RWPE2 (cell line): ENCODE results near the gene PIM1.

Experiments
- ATAC-seq: fragments of 200-7000 bp; cut with Tn5 transposase; 3 replicates; pipeline ENCODE4 v1.9.1; 2021; ENCODE audit warnings: low read depth
- DNase-seq: peaks from one replicate; pipeline ENCODE4 v3.0.0-alpha.2; 2020; ENCODE audit warnings: low spot score
- H3K27ac ChIP-seq: fragments of 450-650 bp; 2 replicates; pipeline ENCODE4 v1.5.1; 2017; ENCODE audit warnings: mild to moderate bottlenecking; ENCODE audit not compliant: poor library complexity, severe bottlenecking
- H3K27me3 ChIP-seq: fragments of 250-450 bp; sonication (Bioruptor Pico); 2 replicates; pipeline ENCODE4 v1.5.1; 2021; ENCODE audit warnings: mild to moderate bottlenecking, moderate library complexity; ENCODE audit not compliant: insufficient read depth, poor library complexity, severe bottlenecking
- H3K36me3 ChIP-seq: fragments of 250-450 bp; sonication (Bioruptor Pico); 2 replicates; pipeline ENCODE4 v1.5.1; 2020; ENCODE audit warnings: low read depth, mild to moderate bottlenecking, moderate library complexity
- H3K4me1 ChIP-seq: fragments of 250-450 bp; sonication (Bioruptor Pico); 2 replicates; pipeline ENCODE4 v1.5.1; 2021; ENCODE audit warnings: mild to moderate bottlenecking, moderate library complexity; ENCODE audit not compliant: insufficient read depth, poor library complexity, severe bottlenecking
- H3K4me3 ChIP-seq: fragments of 250-450 bp; sonication (Bioruptor Pico); 2 replicates; pipeline ENCODE4 v1.5.1; 2021; ENCODE audit warnings: mild to moderate bottlenecking, moderate library complexity; ENCODE audit not compliant: severe bottlenecking
- H3K9me3 ChIP-seq: fragments of 250-450 bp; sonication (Bioruptor Pico); 2 replicates; pipeline ENCODE4 v1.5.1; 2021; ENCODE audit warnings: mild to moderate bottlenecking, moderate library complexity; ENCODE audit not compliant: severe bottlenecking
- CTCF ChIP-seq: fragments of 450-650 bp; IDR thresholded peaks from one replicate; pipeline ENCODE4 v1.5.1; 2017; ENCODE audit warnings: mild to moderate bottlenecking, moderate library complexity; ENCODE audit not compliant: poor library complexity, severe bottlenecking

Gene PIM1

GRCh38 chr6:37150314-37150713 lies 19.6 kb upstream of the PIM1 start:
- no peaks in the 10 kb centered on the region for H3K4me1 ChIP-seq
- H3K27me3 ChIP-seq = no peaks in the 10 kb centered on the region
- ATAC-seq (no peak), DNase-seq (no peak)
- H3K4me3 ChIP-seq = no peak overlapping the region
- no peaks in the 10 kb centered on the region for H3K36me3 ChIP-seq
- TF ChIP-seq CTCF = no peak
- no peaks in the 10 kb centered on the region for H3K9me3 ChIP-seq
- no peak overlapping the region for H3K27ac ChIP-seq

GRCh38 chr6:37155394-37156312 lies 14.3 kb upstream of the PIM1 start:
- no peaks in the 10 kb centered on the region for H3K36me3 ChIP-seq
- H3K27me3 ChIP-seq = no peaks in the 10 kb centered on the region
- no peak overlapping the region for H3K27ac ChIP-seq
- no peak for TF ChIP-seq CTCF
- no peaks in the 10 kb centered on the region for H3K9me3 ChIP-seq
- H3K4me3 ChIP-seq = no peak overlapping the region
- no peaks in the 10 kb centered on the region for H3K4me1 ChIP-seq
- DNase-seq (no peak), ATAC-seq (no peak)

- Histone ChIP-seq H3K36me3 (no peaks in the 10 kb centered on the region), H3K4me3 (no peak overlapping the region), H3K4me1 (no peaks in the 10 kb centered on the region), H3K27me3 (no peaks in the 10 kb centered on the region), H3K27ac (no peak overlapping the region), H3K9me3 (no peaks in the 10 kb centered on the region)
- no peak for TF ChIP-seq CTCF
- DNase-seq (no peak), ATAC-seq (no peak)
These were observed 11.4 kb upstream of the PIM1 start for GRCh38 chr6:37158508-37158907.

- ATAC-seq (no peak), DNase-seq (no peak)
These were observed 8.8 kb upstream of the PIM1 start for GRCh38 chr6:37160922-37161778.

More at GRCh38 chr6:37160922-37161778, 8.8 kb upstream of the PIM1 start:
- no peak overlapping the region for H3K4me3 ChIP-seq
- no peaks in the 10 kb centered on the region for H3K9me3 ChIP-seq
- H3K36me3 ChIP-seq = no peaks in the 10 kb centered on the region
- H3K4me1 ChIP-seq = no peaks in the 10 kb centered on the region
- no peaks in the 10 kb centered on the region for H3K27me3 ChIP-seq
- no peak overlapping the region for H3K27ac ChIP-seq
- TF ChIP-seq CTCF = no peak
